ENCODE data around the gene RFX2. TPM values are rescaled to one million over a fixed set of nuclear protein-coding genes. Genes with fewer than 3 reads are reported as not detected.

RFX2 gene
- total and polyA plus RNA-seq, 10 of the 15 experiments (the other 5 are each of a cell fraction or from before 2014, with no cell fraction given) = 3.2 to 9.8 (median 4.7) TPM

- TF ChIP-seq E4F1 (IDR thresholded peaks at IDR 0.05; ENCODE audit: borderline replicate concordance, partially characterized antibody) = no peak
- TF ChIP-seq BMI1 (IDR thresholded peaks at IDR 0.05; ENCODE audit: borderline replicate concordance) = no peak
- no peak for TF ChIP-seq ATF3 (IDR thresholded peaks at IDR 0.05; ENCODE audit: borderline replicate concordance, extremely low read depth, low read depth, low read length)
- no peak for TF ChIP-seq MYB (IDR thresholded peaks at IDR 0.05; ENCODE audit: borderline replicate concordance, low read depth, low read length)
- no peak for TF ChIP-seq SMAD5 (IDR thresholded peaks at IDR 0.05; ENCODE audit: low read depth)
- TF ChIP-seq SREBF1 (IDR thresholded peaks at IDR 0.05; ENCODE audit: low read length) = no peak
- no peak for TF ChIP-seq NFYA (IDR thresholded peaks at IDR 0.05; ENCODE audit: borderline replicate concordance, low read depth, low read length)
- no peak for TF ChIP-seq KAT2A (conservative IDR thresholded peaks at IDR 0.05; ENCODE audit: control insufficient read depth, low read depth, low read length)
These were observed 153.1 kb downstream of the RFX2 start (continued) for GRCh38 chr19:5957170-5957569.

- DNase-seq (ENCODE audit: low read depth, low spot score) = no peak
- ChIA-PET RAD21 (ENCODE audit: unreplicated experiment) (no interaction called here), POLR2A (no interaction called here), CTCF (interaction anchor here (1.7 to 3.8 kb wide), 2 partner anchors 11 to 13 kb away, joined by 4 to 22 read pairs; no protein-coding TSS in a partner anchor), SMC1A (ENCODE audit: uncharacterized antibody, unreplicated experiment) (interaction anchor here (1.2 to 1.4 kb wide), 2 partner anchors 33 to 119 kb away, joined by 3 read pairs; no protein-coding TSS in a partner anchor)
- H2AFZ ChIP-seq (ENCODE audit: control insufficient read depth, low read depth, low read length) = no peak overlapping the region
- no peak for TF ChIP-seq E4F1 (IDR thresholded peaks at IDR 0.05; ENCODE audit: borderline replicate concordance, partially characterized antibody)
- H3K9me3 ChIP-seq (replicated peaks; ENCODE audit: control insufficient read depth, insufficient read depth, low read length) = no peaks in the 10 kb centered on the region
- no peak overlapping the region for H3K9ac ChIP-seq (ENCODE audit: control insufficient read depth, insufficient read depth, low read length)
- in situ Hi-C loops (cut with MboI) (no loop called here), intact Hi-C loops (cut with micrococcal nuclease; ENCODE audit: unreplicated experiment) (no loop called here)
- H3K79me2 ChIP-seq (ENCODE audit: control insufficient read depth, insufficient read depth, low read length) = peaks cover 77% of the 10 kb centered on the region
- no peak overlapping the region for H3K27ac ChIP-seq (ENCODE audit: control insufficient read depth, insufficient read depth)
- no peak for FAIRE-seq
- no peak overlapping the region for H3K4me3 ChIP-seq
- H3K4me2 ChIP-seq (ENCODE audit: control insufficient read depth, insufficient read depth) = no peak overlapping the region
- H3K27me3 ChIP-seq (replicated peaks in 1 of 2; ENCODE audit: control insufficient read depth in 2 of 2, insufficient read depth in 2 of 2, low read length in 1 of 2) = no peaks in the 10 kb centered on the region
- H4K20me1 ChIP-seq (ENCODE audit: control insufficient read depth, insufficient read depth) = peaks cover 6% of the 10 kb centered on the region
- BruUV-seq (replicated peaks) = no TSS peak
- H3K4me1 ChIP-seq (ENCODE audit: control insufficient read depth, insufficient read depth, low read length) = peaks cover 20% of the 10 kb centered on the region
- 98% methylated on average over 12 of the region's 12 CpGs for WGBS (ENCODE audit: insufficient coverage, insufficient replicate concordance, low lambda C conversion rate, missing lambda C conversion rate)
- H3K36me3 ChIP-seq (ENCODE audit: control insufficient read depth in 2 of 2, insufficient read depth in 2 of 2, low read length in 1 of 2) = peaks cover 1 to 5% of the 10 kb centered on the region in 2 experiments; a peak in 2 of 4 replicates
- ATAC-seq = no peak
These were observed 153.6 kb downstream of the RFX2 start for GRCh38 chr19:5956728-5957127.
